Measurements from ENCODE around the gene RIMS1. TPM values are rescaled to one million over a fixed set of nuclear protein-coding genes. Genes with fewer than 3 reads are reported as not detected.

The RIMS1 gene
- total RNA-seq, 1 donor from 2014 or later, result 0.17 TPM

DNA sequence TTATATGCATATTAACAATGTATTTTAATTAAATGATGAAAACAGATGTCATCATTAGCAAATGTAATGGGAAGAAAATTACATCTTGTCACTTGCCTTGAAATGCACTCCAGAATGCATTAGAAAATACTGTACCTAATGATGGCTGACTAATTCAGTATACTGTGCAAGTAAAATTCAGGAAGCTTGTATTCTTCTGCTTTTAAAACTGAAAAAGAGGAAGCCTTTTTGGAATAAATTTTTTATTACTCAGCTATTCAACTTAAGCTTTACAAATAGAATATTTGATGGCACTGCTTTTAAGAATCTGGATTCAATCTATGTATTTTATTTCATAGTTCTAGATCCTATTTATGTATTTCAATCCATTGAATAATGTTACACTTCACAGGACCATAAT, 195.5 kb downstream of the RIMS1 start:
- TF ChIP-seq, protein P1, sequence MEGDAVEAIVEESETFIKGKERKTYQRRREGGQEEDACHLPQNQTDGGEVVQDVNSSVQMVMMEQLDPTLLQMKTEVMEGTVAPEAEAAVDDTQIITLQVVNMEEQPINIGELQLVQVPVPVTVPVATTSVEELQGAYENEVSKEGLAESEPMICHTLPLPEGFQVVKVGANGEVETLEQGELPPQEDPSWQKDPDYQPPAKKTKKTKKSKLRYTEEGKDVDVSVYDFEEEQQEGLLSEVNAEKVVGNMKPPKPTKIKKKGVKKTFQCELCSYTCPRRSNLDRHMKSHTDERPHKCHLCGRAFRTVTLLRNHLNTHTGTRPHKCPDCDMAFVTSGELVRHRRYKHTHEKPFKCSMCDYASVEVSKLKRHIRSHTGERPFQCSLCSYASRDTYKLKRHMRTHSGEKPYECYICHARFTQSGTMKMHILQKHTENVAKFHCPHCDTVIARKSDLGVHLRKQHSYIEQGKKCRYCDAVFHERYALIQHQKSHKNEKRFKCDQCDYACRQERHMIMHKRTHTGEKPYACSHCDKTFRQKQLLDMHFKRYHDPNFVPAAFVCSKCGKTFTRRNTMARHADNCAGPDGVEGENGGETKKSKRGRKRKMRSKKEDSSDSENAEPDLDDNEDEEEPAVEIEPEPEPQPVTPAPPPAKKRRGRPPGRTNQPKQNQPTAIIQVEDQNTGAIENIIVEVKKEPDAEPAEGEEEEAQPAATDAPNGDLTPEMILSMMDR (conservative IDR thresholded peaks at IDR 0.05; ENCODE audit: low read depth, low read length), result no peak
- DNase-seq (ENCODE audit: low read depth), result no peak
- no peak overlapping the region for H3K4me3 ChIP-seq (ENCODE audit: low read depth, low read length)

DNA sequence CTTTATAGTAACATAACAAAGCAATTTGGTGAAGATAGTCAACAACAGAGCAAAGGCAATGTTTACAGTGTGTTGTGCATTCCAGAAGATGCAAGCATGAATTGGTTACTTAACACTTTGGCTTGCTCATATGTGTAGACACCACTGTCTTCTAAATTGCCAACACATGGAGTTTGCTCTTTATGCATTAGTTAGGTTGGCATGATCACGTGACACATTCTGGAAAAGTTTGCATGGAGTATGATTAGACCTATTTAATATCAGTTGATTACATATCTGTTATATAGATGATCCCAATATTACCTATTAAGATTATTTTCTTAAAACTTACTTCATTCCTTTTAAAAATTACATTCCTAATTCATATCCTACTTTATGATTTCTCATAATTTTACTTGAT, 197.6 kb downstream of the RIMS1 start:
- TF ChIP-seq, protein P1 (conservative IDR thresholded peaks at IDR 0.05; ENCODE audit: low read depth, low read length), result no peak
- no peak overlapping the region for H3K4me3 ChIP-seq (ENCODE audit: low read depth, low read length)
- no peak for DNase-seq (ENCODE audit: low read depth)

DNA sequence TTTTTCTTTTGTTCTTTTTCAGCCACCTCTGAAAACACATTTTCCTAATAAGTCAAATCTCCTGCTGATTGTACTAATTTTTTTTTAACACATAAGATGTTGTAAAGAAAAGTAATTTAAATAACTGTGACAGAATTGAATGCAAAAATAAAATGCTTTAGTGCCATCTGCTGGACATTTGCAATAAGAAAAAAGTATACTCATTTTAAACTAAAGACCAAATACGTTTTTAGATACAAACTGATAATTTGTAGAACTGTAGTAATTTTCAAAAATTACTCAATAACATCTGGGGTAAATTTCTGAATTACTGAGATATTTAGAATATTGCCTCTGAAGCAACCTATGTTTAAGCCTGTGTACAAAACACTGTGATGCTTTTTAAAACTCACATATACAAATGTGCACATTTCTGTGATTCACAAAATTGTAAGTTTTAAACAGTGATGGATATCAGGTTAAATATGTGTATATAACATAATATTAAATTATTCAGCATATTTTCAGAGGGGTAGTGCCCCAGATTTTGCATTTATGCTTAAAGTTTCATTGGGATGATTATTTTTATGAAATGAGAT, 198.7 kb downstream of the RIMS1 start:
- TF ChIP-seq, protein P1 (conservative IDR thresholded peaks at IDR 0.05; ENCODE audit: low read depth, low read length), result peak; percentile 47
- DNase-seq (ENCODE audit: low read depth), result no peak

DNA sequence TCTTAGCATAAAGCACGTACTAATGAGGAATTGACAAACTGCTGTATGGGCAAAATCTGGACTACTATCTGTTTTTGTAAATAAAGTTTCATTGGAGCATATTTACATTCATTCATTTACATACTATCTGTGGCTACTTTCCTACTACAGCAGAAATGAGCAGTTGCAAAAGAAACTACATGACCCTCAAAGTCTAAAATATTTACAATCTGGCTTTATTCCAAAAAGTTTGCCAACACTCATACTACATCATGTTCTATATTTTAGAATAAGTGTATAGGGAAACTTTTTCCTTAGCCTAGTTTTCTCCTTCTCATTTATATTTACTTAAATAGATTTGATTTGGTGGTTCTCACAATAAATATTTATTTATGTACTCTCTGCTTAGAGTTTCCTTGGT, 208.2 kb downstream of the RIMS1 start:
- DNase-seq (ENCODE audit: low read depth), result no peak
- no peak overlapping the region for H3K4me3 ChIP-seq (ENCODE audit: low read depth, low read length)
- TF ChIP-seq, protein P1 (conservative IDR thresholded peaks at IDR 0.05; ENCODE audit: low read depth, low read length), result no peak

More for the DNA sequence above, 198.7 kb downstream of the RIMS1 start:
- H3K4me3 ChIP-seq (ENCODE audit: low read depth, low read length), result no peak overlapping the region

DNA sequence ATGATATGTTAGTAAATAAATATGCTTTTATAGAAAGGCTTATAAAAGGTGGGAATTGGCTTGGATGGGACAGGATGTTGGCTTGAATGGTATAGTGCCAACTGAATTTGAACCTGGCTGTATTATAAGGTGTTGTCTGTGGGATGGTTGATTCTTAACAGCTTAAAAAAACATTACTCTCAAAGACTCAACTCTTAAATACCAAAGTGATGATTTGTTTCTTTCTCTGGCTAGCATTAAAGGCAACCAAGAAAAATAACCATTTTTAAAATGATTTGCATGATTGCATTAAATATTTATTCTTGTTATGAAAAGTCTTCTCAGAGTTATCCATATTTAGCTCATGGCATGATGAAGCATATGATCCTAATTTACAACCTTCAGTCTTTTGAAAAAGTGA, 216.2 kb downstream of the RIMS1 start:
- H3K4me3 ChIP-seq (ENCODE audit: low read depth, low read length), result no peak overlapping the region
- DNase-seq (ENCODE audit: low read depth), result no peak
- TF ChIP-seq, protein P1 (conservative IDR thresholded peaks at IDR 0.05; ENCODE audit: low read depth, low read length), result no peak

DNA sequence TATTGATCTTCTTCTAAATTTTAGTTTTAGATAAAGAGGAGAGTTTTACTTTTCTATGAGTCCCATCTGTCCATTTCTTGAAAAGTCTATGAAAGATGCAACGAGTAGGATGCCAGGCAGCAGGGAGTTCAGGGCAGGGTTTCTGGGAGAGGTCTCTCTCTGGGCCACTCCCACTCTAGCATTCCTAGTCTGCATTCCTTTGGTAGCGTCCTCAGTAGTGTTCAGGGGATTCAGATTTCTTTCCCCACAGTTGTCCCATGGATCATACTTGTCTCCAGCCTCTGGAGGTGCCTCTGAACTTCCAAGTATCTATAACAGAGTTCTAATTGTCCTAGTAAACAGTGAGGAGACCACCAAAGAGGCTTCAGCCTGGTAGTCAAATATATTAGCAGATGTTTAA, 225.3 kb downstream of the RIMS1 start:
- no peak for DNase-seq (ENCODE audit: low read depth)
- no peak overlapping the region for H3K4me3 ChIP-seq (ENCODE audit: low read depth, low read length)
- TF ChIP-seq, protein P1 (conservative IDR thresholded peaks at IDR 0.05; ENCODE audit: low read depth, low read length), result no peak

DNA sequence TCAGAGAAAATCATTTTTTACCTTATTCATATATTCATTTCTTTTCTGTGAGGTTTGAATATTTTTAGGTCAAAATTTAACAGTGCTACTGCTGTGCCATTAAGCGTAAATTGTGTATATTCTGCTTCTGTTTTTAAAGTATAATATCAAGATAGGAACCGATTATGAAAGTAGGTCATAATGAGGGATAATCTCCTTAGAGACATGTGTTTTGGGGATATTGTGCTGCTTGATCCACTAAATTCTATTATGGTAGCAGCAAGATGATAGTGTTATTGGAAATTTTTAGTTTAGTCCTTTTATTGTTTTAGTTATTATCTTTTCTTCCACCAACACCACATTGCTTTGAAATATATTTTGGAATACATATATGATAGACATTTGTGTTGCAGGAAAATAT, 244.0 kb downstream of the RIMS1 start:
- TF ChIP-seq, protein P1 (conservative IDR thresholded peaks at IDR 0.05; ENCODE audit: low read depth, low read length), result no peak
- H3K4me3 ChIP-seq (ENCODE audit: low read depth, low read length), result no peak overlapping the region
- no peak for DNase-seq (ENCODE audit: low read depth)

All from epithelial cell of proximal tubule (primary cell).